Measurements from ENCODE around the gene URM1.

URM1 gene

DNA sequence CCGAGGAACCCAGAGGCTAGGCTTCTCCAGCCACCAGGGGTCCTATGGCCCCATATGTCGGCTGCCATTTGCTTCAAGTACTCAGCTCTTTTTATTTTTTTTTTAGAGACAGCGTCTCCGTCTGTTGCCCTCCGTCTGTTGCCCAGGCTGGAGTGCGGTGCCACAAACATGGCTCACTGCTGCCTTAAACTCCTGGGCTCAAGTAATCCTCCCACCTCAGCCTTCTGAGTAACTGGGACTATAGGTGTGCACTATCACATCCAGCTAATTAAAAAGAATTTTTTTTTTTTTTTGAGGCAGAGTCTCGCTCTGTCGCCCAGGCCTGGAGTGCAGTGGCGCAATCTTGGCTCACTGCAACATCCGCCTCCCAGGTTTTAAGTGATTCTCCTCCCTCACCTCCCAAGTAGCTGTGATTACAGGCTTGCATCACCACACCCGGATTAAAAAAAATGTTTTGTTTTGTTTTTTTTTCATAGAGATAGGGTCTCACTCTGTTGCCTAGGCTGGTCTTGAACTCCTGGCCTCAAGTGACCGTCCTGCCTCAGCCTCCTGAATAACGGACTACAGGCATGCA, 58.4 kb downstream of the URM1 start:
- DNase-seq (ENCODE audit: low read depth in 2 of 2) = no peak

DNA sequence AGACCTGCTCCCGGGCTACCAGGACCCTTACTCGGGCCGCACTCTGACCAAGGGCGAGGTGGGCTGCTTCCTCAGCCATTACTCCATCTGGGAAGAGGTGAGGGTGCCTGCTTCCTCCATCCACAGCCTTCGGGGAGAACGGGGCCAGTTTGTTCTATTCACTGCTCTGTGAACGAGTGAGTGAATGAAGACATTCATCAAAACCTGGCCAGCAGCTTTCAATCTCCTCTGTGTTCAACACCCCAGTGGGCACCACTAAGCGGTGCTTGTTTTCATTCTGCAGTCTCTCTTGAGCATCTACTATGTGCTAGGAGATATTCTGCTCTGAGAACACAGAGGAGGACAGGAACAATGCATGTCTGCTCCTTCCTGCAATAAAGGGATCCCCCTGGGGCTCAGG, 60.0 kb downstream of the URM1 start:
- DNase-seq (ENCODE audit: low read depth in 2 of 2) = no peak

DNA sequence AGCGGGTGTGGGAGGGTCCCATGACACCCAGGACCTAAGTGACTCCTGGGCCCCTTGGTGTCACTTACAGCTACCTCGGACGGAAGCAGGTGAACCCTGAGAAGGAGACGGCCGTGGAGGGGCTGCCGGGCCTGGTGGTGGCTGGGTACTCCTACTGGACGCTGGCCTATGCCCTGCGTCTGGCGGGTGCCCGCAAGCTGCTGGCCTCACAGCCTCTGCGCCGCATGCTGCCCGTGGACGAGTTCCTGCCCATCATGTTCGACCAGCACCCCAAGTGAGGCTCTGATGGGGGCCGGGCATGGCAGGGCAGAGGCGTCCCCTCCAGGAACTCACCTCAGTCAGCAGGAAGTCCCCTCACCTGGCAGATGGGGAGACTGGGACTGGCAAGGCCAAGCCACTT, 63.2 kb downstream of the URM1 start:
- no peak for DNase-seq (ENCODE audit: low read depth in 2 of 2)

DNA sequence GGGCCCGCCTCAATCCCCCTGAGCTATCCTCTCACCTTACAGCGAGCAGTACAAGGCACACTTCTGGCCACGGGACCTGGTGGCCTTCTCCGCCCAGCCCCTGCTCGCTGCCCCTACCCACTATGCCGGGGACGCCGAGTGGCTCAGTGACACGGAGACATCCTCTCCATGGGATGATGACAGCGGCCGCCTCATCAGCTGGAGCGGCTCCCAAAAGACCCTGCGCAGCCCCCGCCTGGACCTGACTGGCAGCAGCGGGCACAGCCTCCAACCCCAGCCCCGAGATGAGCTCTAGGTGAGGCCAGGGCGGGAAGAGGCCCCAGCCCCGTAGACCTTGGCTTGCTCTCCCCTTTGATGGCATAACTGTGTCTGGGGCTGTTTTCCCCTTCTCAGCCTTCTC, 64.4 kb downstream of the URM1 start:
- DNase-seq (ENCODE audit: low read depth in 2 of 2) = no peak

DNA sequence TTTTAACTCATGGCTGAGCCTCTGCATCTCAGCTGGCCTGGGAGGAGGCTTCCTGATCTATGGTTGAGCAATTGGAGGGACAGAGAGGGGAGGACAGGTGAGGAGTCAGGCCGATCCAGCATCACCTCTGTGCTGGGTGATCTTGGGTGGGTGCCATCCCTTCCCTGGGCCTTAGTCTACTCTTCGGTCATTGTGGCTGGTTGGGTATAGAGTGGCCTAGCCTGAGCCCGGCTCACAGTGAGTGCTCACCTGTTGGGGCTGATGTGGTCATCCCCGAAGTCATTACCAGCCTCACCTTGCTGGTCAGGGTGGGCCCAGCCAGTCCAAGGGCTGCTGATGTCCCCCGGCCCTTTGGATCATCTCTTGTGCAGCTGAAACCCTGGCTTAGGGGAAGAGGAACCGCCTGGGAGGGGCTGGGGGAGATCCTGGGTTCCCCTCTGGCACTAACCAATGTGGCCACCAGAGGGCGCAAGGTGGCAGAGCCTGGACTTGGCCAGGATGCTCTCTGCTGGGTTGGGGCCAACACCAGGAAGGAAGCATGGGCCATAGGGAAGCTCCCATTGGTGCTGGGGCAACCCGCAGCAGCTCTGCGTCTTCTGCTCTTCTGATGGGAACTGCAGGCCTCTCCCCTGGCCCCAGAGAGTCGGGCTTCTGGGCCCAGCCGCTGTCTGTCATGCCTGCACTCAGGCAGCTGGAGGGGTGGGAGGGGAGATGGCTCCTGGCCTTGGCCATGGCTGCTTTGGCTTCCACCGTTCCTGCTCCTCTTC, 67.4 kb downstream of the URM1 start:
- peak; percentile 57 to 72 for DNase-seq (ENCODE audit: low read depth in 2 of 2)

DNA sequence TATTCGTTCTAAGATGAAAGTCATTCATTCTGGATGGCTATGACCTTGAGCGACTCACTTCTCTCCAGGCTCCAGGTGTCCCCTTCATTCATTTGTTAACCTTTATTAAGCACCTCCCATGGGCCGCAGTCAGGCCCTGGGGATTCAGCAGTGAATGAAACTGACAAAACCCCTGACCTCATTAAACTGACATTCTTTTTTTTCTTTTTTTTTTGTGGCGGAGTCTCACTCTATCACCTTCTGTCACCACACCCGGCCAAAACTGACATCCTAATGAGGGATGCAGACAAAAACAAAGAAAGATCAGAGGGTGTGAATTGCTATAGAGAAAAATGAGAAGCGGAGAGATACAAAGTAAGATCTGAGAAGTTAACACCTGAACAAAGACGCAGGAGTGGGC, 68.1 kb downstream of the URM1 start:
- no peak for DNase-seq (ENCODE audit: low read depth in 2 of 2)

Data from stimulated activated CD8-positive, alpha-beta memory T cell treated with anti-CD3 and anti-CD28 coated beads, Interleukin-2, amount 100 ng/mL, for 1 hour (primary cell).